ENCODE measurements around the gene KCNJ18.
"Not testable (repeated sequence)": the region's sequence is repeated elsewhere in the genome, so short reads cannot be mapped to it uniquely, and the experiment has no call there.

KCNJ18 gene

DNA sequence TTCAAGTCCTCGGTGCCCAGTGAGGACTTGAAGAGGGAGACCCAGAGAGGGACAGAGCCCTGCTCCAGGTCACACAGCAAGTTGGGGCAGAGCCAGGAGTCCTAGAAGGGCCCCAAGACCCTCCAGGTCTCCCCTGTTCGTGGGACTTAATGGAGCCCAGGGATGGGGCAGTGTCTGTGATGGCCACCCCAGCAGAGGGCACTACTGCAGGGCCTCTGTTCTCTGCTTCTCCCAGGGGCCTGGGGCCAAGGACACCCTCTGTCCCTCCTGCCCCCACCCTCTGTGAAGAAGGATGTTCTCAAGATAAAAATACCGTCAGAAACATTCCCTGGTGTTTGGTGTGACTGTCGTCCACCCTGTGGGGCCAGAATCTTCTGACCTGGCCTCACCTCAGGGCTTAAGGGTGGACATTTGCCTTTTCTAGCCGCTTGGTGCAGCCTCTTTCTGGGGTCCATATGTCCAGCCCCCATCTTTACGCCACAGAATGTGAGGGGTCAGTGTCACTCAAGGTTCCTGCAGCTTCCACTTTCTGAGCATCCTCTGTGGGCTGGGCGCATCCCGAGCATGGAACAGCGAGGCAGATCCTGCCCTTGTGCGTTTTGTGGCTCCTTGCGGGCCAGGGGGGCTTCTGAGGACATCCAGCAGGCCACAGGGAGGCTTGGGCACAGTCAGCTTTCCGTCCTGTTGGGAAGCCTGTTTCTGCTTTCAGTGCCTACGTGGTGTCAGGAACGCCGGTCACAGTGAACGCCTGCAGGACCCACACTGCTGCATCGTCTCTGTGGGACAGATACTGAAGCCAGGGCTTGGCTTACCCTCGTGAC is at the start of gene KCNJ18:
Gene KCNJ18 (plus strand): TSS at position 641 of the 821 bp plus-strand sequence. CDS start 10,264 bp downstream, outside the sequence.
- not testable (repeated sequence) for DNase-seq (ENCODE audit: low read depth, low spot score)

DNA sequence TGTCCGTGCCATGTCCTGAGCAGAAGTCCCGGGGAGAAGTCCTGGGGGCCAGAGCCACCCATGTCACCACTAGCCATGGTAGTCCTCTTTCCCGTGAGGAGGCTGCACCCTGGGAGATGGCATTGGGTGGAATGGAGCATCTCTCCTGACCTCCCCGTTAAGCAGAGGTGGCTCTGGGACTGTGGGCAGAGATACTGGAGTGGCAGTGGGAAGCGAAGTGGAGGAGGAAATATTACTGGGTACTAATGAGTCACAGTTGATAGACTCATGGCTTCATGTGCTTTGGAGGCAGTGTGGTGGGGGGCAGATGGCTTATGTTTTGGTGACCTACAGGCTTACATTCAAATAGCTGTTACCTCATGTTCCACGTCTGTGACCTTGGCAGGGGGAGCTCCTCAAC is 44.2 kb upstream of the KCNJ18 start:
- DNase-seq (ENCODE audit: low read depth, low spot score), result not testable (repeated sequence)

DNA sequence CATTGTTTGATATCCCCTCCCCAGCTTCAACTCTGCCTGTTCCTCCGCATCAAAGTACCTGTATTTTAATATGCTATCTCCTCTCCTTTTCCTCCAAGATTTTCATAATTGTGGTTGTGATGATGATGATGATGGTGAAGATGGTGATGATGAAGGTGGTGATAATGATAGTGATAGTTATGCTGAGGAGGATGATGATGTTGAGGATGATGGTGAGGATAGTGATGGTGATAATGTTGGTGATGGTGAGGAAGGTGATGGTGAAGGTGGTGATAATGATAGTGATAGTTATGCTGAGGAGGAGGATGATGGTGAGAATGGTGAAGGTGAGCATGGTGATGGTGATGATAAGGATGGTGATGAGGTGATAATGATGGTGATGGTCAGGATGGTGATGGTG is 42.3 kb upstream of the KCNJ18 start:
- not testable (repeated sequence) for DNase-seq (ENCODE audit: low read depth, low spot score)

DNA sequence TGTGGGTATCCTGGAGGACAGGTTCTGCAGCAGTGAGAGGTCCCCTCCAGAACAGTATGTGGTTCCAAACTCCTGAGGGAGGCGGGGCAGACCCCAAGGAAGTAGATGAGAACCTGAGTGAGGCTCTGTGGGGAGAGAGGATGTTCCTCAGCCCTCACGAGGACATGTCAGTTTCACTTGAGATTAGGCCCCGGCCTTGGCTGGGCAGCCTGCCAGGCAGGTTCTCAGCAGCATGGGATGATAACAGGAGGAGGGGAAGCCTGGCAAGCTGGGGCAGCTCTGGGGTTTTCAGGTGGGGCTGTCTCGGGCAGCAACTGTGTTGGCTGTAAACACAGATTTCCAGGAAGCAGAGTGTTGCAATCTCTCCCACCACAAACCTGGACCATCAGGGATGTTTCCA is 40.3 kb upstream of the KCNJ18 start:
- not testable (repeated sequence) for DNase-seq (ENCODE audit: low read depth, low spot score)

DNA sequence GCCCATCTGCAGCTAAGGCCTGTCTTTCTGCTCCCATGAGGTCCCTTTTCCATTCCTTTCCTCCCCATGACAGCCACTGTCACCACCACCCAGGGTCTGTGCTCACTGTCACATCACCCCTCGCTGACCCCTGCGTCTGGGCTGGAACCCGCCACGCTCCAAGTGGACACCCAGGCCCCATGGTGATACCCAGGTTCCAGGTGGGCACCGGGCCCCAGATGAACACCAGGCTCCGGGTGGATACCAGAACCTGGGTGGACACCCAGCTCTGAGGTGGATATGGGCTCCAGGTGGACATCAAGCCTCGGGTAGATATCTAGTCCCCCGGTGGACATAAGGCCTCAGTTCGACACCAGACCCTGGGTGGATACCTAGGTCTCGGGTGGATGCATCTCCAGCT is 39.1 kb upstream of the KCNJ18 start:
- DNase-seq (ENCODE audit: low read depth, low spot score), result not testable (repeated sequence)

DNA sequence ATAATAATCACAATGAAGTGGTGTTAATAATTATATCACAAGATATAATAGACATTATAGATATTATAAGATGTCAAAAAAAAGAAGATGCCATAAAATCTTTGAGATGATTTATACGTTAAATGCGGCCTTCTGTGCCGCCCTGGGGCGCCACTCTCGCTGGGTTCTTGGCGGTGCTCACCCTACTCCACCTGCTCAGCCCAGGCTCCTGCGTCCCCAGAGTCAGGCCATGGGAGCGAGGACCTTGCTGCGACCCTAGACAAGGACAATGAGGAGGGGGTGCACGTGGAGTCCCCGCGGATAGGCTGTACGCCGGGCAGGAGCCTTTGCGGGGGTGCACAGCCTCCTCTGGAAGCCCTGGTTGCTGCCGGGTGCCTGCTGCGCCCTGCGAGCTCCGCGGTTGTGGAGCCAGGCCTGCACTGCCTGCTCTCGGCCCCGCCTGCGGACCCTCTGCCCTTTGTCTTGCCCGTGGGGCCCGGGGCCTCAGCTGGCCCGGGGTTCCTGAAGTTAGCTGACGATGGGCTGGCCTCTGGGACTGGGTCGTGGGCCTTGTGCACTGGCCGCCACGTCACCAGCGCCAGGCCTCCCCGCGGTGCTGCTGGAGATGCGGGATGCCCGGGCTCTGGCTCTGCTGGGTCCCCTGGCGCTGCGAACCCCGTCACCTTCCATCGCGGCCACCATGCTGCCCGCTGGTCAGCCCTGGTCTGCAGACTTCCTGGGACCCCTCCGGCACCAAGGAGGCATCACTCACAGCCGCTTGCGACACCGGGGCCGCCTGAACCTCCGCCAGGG is 35.6 kb upstream of the KCNJ18 start:
- DNase-seq (ENCODE audit: low read depth, low spot score), result not testable (repeated sequence)

DNA sequence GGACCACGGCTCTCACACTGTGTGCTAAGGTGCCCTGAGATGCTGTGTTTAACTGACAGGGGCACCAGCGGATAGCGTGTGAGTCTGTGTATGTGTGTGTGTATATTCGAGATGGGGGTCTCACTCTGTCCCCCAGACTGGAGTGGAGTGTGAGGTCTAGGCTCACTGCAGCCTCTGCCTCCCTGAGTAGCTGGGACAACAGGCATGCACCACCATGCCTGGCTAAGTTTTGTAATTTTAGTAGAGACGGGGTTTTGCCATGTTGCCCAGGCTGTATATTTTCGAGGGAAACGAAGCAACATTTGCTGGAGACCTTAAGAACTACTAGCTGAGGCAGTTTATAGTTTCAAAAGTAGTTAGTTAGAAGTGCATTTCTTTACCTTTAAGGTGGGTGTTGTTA is 32.7 kb upstream of the KCNJ18 start:
- not testable (repeated sequence) for DNase-seq (ENCODE audit: low read depth, low spot score)

DNA sequence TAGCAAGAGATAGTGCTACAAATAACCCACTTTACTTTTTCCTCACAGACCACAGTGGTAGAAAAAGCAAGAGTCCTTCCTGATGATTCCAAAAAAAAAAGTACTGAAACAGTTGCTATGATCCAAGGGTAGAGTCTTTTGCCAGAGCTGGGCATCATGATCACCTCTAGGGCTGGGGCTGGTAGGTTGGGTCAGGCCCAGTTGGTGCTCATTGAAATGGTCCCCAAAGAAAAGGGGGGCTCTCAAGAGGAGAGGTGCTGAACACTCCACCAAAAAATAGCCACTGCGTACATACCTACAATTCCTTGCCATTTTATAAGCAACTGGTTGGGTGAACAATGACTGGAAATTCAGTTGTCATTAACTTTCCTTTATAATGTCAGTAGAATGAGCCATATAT is 30.9 kb upstream of the KCNJ18 start:
- DNase-seq (ENCODE audit: low read depth, low spot score), result not testable (repeated sequence)

DNA sequence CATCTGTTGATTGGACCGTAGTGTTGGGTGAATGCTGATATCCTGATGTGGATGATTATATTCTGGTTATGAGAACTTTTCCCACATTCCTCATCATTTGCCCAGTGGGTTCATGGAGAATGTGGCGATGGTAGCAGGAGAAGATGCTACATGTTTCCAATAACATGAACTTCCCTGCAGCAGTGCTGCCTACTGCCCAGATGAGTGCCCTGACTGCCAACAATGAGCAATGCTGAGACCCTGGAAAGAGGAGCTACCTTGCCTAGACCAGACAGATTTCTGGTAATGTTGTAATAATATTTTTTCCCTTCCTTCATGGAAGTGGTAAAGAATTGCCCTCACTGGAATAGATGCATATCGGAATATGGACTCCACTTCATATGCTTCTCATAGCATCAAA is 29.2 kb upstream of the KCNJ18 start:
- not testable (repeated sequence) for DNase-seq (ENCODE audit: low read depth, low spot score)

DNA sequence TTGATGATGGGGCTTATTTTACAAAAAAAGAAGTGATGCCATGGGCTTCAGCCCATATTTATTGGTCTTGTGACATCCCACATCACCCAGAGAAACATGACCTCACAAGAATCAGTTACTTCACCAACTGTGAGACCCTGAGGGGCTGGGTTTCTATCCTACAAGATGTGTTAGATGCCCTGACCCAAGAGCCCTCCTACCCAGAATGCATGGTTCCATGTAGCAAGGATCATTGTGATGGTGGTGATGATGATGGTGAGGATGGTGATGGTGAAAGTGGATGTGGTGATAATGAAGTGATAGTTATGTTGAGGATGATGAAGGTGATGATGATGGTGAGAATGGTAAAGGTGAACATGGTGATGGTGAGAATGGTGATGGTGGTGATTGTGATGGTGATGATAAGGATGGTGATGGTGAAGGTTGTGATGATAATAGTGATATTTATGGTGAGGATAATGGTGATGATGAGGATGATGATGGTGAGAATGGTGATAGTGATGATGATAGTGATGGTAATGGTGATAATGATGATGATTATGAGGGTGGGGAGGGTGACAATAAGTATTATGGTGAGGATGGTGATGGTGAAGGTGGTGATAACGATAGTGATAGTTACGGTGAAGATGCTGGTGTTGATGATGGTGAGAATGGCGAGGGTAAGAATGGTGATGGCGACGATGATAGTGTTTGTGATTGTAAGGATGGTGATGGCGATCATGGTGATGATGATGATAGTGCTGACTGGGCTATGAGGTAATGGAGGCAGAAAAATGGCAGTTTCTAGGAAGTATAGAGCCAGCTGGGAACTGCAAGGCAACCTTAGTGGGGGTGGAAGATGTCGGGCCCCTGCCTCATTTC is 28.5 kb upstream of the KCNJ18 start:
- not testable (repeated sequence) for DNase-seq (ENCODE audit: low read depth, low spot score)

DNA sequence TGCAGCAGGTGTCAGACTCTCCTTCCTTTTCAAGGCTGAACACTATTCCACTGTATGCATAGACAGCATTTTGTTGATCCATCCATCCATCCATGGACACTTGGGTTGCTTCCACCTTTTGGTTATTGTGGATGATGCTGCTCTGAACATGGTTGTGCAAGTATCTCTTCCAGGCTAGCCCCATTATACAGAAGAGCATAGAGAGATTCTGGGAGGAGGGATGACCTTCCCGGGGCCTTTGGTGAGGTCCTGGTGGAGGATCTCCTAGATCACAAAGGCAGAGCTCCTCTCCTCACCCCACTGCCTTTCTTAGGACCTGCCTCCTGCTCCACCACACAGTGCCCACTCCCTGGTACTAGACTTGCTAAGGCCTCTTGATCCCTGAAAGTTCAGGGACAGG is 27.2 kb upstream of the KCNJ18 start:
- DNase-seq (ENCODE audit: low read depth, low spot score), result not testable (repeated sequence)

DNA sequence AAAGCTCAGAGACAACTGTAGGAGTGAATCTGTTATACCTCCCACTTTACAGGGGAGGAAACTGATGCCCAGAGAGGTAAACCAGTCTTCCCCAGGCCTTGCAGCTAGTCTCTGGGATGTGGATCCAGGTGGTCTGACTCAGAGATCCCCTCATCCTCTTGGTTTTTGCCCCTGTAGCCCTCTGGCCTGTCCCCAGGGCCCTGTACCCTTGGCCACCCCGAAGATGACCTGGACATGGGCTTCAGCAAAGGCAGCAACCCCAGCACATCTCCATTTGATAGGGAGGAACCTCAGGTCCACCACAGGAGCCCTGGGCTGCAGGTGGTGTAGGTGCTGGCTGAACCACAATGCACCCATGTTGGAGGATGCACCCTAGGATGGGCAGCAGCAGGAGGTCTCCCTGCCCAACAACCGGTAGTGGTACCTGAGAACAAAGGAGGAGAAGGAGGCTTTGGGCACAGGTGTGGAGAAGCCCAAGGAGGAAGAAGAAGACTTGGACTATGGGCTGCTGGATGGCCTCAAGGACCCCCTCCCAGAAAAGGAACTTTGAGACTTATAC is 26.3 kb upstream of the KCNJ18 start:
- DNase-seq (ENCODE audit: low read depth, low spot score), result not testable (repeated sequence)

DNA sequence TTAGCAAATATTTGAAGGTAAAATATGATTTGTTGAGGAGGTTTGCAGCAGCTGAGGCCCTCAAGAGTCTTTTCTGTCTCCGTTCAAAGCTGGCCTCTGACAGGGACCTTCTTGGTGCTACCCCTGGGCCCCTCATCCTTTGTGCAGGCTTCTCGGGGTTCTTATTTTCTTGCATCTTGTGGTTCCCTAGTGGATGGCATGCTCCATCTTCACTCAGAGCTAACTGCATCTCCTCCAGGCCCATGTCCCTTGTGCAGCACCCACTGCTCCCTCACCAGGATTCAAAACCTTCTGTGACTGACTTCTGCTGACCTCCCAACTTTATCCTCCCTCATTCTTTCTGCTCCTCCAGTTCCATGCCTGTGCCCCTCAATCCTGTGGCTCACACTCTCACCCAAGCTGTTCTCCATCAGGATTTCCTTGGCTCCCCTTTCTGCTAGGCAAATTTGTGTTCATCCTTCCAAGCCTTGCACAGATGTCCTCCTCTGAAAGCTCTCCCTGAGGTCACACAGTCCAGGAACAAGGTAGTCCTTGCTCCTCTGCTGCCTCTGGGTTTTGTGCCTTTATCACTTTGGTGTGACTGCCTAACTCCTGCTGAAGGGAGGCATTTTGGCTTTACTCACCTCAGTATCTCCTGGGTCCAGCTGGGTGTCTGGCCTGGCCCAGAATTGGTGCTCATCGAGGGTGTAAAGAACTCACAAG is 25.5 kb upstream of the KCNJ18 start:
- DNase-seq (ENCODE audit: low read depth, low spot score), result not testable (repeated sequence)

DNA sequence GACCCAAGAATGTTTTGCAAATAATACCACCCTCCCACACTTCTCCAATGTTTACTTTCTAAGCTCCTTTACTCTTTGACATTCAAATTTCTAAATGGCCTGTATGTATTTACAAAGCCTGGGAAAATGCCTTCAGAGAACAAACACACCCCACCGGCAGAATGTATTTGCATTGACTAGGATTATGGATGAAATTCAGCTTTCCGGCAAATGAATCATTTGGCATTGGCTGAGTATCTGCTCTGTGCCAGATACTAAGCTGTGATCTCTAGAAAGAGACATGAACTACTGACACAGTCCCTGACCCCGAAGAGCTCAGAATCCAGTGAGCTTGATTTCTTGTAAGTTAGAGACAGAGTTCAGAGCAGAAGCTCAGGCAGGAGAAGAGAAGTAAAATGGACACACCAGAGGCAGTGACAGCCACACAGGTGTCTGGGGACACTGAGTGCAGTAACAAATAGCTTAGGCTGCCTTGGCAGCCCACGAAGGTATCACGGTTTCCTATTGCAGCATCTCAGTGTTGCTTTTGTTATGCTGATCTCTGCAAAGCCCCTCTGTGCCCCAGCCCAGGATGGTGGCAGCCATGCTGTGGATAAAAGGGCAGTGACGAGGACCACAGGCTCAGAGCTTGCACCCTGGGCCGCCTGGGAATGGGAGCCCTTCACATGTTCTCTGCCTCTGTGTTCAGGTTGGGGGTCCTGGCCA is 24.8 kb upstream of the KCNJ18 start:
- DNase-seq (ENCODE audit: low read depth, low spot score), result not testable (repeated sequence)

DNA sequence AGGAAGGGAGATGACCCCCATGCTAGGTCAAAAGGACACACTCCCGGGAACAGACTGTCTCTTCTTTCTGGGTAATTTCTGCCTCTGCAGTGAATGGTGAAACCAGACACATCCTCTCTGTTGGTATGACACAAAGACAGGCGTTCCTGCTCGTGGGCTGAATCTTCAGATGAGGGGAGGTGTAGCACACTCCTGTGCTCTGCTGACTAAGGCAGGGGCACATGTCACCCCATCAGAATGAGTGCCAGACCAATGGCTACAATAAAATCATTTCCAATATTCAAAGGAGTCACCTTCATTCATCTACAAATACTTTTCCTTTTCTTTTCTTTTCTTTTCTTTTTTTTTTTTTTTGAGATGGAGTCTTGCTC is 24.2 kb upstream of the KCNJ18 start:
- DNase-seq (ENCODE audit: low read depth, low spot score), result not testable (repeated sequence)

DNA sequence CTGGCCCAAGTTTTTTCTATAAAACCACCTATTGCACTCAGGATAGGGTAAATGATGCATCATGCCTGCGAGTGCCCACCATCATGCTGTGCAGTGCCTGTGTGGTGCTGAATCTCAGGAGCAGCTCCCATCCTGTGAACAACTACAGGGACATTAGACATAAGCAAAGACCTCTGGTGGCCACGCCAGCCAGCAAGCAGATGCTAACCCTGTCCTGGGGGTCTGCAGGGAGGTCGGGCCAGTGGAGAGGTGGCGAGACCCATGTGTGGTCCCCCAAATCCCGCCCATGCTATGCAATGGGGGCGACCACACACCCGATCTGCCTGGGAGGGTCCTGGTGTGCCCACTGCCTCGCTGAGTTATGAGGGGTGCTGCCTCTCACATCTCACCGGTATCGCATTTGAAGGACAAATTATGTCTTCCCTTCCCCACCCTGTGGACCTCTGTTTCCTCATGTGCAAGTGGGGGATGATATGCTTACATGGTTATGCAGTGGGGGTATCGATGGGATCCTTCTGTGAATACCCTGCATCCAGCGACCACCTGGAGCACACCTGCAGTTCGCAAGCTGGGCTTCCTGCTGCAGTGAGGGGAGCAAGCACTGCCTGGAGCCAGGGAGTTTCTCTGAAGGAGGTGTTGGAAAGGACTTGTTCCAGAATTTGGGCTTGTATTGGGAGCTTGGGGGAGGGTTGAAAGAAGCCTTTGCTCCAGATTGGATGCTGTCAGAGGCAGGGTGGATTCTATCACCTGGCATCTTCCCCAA is 23.4 kb upstream of the KCNJ18 start:
- DNase-seq (ENCODE audit: low read depth, low spot score), result not testable (repeated sequence)

DNA sequence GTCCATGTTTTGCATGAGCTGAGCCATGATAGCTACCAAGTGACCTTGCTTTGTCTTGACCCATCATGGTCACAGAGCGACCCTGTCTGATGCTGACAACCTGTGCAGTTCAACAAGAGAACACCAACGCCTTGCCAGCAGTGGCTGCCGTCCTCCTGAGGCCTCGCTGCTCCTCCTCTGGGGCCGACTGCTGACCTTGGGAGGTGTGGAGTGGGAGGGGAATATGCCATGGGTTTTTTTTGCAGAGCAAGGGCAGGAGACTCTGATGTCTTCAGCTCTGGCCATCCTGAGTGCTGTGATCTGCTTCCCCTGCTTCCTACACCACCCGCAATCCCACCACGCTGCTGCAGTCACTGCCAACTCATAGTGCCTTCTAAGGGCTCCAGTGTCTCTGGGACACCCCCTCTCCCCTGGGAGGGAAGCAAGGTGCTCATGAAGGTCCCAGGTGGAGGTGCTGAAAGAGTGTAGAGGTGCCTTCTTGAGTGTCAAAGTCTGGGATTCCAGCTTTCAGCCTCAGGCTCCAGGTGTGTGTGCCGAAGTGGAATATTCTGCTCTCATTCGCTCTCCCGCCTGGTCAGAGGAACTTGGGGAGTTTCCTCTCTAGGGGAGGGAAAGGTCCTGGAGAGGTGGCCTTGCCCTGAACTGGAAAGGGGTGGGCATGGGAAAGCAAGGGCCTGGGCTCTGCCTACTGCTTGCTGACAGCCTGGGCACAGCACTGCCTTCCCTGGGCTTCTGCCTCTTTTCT is 22.5 kb upstream of the KCNJ18 start:
- DNase-seq (ENCODE audit: low read depth, low spot score), result not testable (repeated sequence)

DNA sequence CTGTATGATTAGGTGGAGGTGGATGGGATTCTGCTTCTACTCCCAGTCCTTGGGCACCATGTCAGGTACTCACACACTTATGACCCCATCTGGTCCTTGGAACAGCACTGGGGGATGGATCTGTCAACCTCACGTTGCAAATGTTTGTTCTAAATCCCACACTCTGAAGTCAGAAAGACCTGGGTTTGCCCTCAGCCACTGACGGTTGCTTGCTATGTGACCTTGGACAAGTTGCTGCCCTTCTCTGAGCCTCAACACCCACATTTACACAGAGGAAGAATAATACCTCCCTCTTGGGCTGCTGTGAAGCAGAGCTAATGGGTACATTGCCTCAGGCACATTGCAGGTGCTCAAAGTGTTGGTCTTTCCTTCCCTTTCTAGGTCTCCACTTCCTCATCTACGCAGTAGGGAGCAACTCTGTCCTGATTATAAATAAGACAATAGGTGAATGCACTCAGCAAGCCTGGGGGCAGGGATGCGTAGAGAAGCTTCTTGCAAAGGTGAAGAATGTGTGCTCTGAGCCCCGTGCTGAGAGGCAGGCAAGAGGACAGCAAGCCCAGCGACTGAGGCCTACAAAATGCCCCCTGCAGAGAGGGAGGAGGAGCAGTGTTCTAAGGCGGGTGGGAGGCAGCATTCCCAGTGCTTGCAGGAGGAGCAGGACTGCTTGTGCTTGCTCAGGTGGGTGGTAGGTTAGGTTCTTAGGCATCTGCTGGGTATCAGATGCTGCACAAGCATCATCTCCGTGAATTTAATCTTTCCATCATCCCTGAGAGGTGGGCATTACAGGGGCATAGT is 21.8 kb upstream of the KCNJ18 start:
- DNase-seq (ENCODE audit: low read depth, low spot score), result not testable (repeated sequence)

Measured in astrocyte of the hippocampus (primary cell).